Activated gamma-delta T cell treated with anti-CD3 and anti-CD28 coated beads, Interleukin-2, amount 50 U/mL, for 16 hours (primary cell): ENCODE data around the gene SLC22A13.
"Not testable (repeated sequence)": the region's sequence is repeated elsewhere in the genome, so short reads cannot be mapped to it uniquely, and the experiment has no call there.

ENCODE experiments used
- DNase-seq: peaks from one replicate; pipeline ENCODE4 v3.0.0-alpha.2; 2020; ENCODE audit warnings: low read depth

Gene SLC22A13

DNA sequence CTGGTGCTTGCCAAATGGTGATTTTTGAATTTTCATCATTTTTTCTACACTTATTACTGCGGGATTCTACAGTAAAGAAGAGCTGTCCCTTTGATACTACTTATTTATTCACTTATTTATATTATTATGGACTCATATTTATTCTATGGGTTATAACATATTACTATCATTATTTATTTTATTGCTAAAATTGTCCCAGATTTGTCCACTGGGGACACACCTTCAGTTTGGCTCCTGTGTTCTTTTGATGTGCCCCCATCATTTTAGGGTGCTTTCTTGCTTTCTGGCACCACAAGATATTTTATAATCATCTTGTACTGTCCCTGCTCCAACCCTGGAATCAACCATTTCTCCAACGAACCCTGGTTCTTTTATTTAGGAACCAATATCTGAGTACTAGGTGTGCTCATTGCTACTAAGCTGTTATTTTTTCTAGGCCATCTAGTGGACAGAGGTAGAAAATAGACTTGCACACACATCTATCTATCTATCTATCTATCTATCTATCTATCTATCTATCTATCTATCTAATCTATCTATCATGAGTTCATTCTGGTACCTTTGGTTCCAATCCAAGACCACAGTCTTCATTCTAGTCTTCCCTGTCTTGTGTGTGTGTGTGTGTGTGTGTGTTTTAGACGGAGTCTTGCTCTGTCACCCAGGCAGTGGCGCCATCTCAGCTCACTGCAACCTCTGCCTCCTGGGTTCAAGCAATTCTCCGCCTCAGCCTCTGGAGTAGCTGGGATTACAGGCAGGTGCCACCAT, 32.5 kb downstream of the SLC22A13 start:
- DNase-seq, result no peak

- DNase-seq, result no peak
Measured at GRCh38 chr3:38306941-38307340, 41.3 kb downstream of the SLC22A13 start.

DNA sequence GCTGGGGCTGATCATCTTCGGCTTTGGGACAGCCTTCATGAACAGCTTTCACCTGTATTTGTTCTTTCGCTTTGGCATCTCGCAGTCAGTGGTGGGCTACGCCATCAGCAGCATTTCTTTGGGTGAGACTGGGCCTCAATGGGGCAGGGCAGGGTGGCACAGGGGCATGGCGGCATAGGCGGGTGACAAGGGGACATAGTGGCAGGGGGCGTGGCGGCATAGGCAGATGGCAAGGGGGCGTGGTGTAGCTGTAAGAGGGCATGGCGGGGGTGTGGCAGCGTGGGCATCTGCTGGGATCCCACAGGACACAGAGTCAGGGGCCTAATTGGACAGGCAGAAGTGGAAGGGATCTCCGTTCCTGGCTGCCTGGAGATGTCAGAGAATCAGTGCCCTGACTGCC, 42.0 kb downstream of the SLC22A13 start:
- DNase-seq, result no peak

GRCh38 chr3:38308456-38308855, 42.8 kb downstream of the SLC22A13 start:
- no peak for DNase-seq

DNA sequence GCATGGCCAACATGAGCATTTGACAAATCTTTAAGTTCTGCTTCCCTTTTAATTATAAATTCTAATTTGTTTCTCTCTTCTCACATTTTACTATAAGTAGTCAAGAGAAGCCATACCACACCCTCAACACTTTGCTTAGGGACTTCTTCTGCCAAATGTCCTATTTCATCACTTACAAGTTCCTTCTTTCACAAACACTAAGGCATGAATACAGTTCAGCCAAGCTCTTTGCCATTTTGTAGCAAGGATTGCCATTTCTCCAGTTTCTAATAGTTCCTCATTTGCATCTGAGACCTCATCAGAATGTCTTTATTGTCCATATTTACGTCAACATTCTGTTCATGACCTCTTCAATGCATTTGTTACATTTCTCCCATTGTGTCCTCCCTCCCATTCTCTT, 45.9 kb downstream of the SLC22A13 start:
- no peak for DNase-seq

- no peak for DNase-seq
Measured at GRCh38 chr3:38311941-38312340, 46.3 kb downstream of the SLC22A13 start.

GRCh38 chr3:38312356-38312755, 46.7 kb downstream of the SLC22A13 start:
- DNase-seq, result no peak

DNA sequence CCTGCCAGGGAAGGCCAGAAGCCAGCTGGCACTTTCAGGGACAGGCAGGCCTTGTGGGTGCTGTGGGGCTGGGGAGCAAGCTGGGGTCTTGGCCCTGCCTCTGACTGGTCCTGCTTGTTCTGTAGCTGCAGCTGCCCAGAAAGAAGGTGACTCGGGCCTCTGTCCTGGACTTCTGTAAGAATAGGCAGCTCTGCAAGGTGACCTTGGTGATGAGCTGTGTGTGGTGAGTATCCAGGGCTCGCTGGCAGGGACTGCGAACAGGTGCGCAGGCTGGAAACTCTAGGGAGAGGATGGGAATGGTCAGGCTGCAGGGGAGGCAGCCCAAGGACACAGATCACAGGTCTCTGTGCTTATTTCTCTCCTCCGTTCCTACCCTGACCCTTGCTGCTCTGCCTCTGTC, 47.7 kb downstream of the SLC22A13 start:
- DNase-seq, result no peak

- DNase-seq, result no peak
Measured at GRCh38 chr3:38313695-38314094, 48.1 kb downstream of the SLC22A13 start.

- no peak for DNase-seq
Measured at GRCh38 chr3:38314112-38314763, 48.6 kb downstream of the SLC22A13 start.

DNA sequence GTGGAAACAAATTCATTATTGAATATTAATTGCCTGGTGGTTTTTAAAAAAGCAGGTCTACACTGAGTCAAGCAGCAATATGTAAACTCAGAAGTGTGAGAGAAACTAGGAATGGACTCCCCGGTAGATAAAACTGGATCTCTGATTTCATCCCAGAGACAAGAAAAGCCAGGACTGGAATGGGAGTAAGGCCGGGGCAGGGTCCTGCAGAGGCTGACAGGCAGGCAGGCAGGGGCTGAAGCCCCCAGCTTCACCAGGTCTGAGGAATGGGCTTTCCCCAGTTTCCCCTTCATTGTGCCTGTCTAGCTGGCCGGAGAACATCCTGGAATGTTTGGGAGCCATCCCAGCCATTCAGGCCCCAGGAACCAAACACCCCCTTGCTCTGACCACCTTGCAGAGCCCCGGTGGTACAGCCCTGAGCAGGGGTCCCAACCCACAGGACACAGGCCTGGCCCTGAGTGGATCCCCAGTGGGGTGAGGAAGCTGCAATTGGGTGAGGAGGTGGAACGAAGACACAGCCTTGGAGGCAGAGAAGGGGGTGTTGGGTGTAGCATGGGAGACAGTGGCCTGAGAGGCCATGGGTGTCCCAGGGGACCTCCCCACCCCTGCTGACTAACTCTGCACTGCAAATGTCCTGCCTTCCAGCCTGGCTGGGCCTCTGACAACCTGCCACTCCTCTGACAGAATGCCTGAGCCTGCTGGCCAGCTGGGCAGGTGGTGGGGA, 49.3 kb downstream of the SLC22A13 start:
- DNase-seq, result no peak

- DNase-seq, result no peak
Measured at GRCh38 chr3:38315488-38316230, 50.0 kb downstream of the SLC22A13 start.

- no peak for DNase-seq
Measured at GRCh38 chr3:38316356-38317191, 51.0 kb downstream of the SLC22A13 start.

DNA sequence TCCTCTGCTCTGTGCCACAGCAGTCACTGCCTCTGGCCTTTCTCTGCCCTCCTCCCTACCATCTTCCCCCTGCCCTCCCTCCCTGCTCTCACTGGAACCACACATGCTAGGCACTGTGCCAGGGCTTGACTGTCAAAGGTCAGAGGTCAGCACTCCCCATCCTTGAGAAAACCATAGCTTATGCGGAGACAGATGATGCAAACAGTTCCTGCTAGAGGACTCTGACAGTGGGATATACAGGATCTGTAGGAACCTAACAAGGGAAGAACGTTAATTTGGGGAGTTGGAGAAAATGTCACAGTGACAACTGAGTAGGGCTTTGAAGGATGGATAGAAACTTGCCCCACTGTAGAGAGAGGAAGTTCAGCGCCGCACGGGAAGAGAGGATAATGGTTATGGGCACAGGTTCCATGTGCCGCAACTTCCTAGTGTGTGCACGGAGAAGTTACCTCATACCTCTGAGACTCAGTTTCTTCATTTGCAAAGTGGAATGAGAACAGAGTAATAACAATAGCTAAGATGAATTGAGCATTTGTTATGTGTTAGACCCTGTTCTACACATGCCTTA, 51.7 kb downstream of the SLC22A13 start:
- no peak for DNase-seq

DNA sequence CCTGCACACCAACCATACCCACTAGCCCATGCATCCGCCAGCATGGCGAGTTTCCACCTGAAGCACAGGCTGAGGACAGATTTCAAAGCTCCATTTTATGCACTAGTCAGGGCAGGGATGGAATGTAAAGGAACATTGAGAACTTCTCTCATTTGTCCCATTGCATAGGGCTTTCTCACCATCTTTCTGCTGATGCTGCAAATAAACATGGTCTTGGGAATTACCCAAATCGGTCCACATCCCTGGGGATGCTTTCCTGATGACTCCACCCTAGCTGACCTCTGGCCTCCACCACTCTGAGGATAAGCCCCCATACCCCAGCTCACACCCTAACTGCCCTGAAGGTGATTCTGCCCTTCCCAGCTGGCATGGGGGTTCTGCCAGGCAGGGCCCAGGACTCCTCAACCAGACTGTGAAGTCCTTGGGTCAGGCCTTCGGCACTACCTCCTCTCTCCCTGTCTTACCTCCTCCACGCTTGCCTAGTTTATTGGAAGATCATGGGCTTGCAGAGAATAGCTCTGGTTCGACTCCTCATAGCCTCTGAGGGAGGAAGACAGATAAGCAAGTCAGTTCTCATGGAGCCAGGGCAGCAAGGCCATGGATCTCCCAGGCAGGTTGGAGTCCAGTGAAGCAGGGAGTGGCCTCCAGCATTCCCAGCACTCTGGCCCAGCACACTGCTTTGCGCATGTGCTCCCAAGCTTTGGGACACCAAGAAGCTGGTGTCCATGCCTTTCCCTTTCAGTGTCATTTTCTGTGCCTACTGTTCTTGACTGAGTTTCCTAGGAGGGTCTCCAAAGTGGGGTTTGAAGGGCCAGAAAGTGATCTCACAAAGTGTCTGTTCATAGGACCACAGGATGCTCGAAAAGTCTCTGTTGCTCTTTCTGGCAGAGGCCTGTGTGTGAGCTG, 53.4 kb downstream of the SLC22A13 start:
- no peak for DNase-seq

- not testable (repeated sequence) for DNase-seq
Measured at GRCh38 chr3:38320638-38321037, 55.0 kb downstream of the SLC22A13 start.

- no peak for DNase-seq
Measured at GRCh38 chr3:38323060-38323459, 57.4 kb downstream of the SLC22A13 start.

- DNase-seq, result no peak
Measured at GRCh38 chr3:38325256-38325655, 59.6 kb downstream of the SLC22A13 start.

DNA sequence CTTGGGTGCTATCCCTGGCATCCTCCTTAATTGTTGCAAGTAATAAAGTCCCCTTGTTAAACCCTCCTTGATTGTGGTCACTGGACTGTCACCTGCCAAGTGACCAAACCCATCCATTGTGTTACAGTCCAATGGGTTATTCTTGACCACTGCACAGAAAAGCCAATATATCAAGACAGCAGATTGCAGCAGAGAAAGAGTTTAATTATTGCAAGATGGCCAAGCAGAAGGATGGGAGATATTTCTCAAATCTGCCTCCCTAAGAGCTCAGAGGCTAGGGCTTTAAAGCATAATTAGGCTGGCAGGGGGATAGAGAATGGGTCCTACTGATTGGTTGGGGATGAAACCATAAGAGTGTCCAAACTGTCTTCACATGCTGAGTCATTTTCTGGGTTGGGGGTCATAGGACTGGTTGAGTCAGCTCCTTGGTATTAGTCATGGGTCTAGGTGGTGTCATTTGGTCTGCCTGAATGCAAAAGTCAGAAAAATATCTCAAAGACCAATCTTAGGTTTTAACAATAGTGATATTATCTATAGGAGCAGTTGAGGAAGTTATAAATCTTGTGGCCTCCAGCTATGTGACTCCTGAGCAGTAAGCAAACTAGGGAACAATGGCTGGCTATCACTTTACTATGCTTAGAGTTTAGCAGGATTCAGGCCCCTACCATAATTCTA, 61.9 kb downstream of the SLC22A13 start:
- no peak for DNase-seq
